GM20431 (cell line): Measurements from ENCODE around the gene FBXO31.
"Not testable (repeated sequence)": the region's sequence is repeated elsewhere in the genome, so short reads cannot be mapped to it uniquely, and the experiment has no call there.

ENCODE experiments used
- in situ Hi-C: fragments of 300-500 bp; cut with MseI, MboI; formaldehyde crosslinking; loops from one replicate; pipeline ENCODE4 v1.15.0; 2020; ENCODE audit warnings: low sequenced_read_pairs; ENCODE audit not compliant: unreplicated experiment

The FBXO31 gene

DNA sequence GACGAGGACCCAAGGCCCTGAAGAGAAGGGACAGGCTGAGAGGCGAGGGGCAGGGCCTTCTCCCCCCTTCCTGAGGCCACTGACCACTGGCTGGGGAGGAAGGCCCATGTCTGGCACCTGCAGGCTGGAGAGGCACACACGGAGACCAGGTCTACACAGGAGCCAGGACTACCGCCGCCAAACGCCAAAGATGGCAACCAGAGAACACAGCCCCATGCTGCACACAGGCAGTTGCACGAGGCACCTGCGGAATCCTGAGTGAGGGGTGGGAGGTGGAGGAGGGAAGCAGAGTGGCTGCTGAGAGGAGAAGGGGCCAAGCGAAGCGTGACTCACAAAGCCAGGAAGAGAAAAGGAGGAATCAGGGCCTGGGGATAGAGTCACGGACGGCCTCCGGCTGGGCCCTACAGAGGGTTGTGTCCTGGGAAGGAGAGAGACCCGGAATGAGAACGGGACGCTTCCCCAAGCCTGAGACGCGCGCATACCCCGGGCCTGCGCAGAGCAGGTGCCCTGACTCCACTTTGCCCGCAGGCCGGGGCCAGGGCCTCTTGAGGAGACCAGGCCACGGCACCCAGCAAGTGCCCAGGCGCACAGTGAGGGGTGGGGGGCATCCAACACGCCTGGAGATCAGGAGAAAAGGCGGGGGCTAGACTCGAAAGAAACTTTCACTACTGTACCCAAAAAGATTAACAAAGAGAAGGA is 37.7 kb downstream of the FBXO31 start:
- in situ Hi-C loops, result no loop called here

DNA sequence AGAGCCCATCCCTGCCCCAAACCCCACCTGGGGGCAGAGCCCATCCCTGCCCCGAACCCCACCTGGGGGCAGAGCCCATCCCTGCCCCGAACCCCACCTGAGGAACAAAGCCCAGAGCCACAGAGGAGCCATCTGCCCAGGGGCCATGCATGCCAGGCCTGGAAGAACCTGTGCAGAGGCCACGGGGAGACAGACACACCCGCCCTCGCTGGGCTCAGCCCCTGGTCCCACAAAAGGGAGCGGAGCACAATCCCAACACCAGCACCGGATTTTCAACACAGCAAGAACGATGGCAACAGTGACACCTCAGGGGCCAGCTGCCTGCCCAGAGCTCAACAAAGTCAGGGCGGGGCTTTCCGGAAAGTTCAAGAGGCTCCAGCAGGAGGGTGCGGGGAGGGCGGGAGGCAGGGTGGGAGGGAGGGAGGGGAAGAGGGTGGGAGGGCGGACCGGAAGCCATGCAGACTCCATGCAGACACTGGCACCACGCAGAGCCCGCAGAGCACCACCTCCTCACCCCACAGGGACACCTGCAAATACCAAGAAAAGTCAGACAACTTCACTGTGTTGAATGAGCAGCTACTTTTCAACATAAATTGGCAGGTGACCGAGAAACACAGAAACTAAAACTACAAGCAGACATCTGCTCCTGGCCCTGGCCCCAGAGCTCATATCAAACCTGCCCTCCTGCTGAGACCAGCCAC is 38.5 kb downstream of the FBXO31 start:
- in situ Hi-C loops, result no loop called here

DNA sequence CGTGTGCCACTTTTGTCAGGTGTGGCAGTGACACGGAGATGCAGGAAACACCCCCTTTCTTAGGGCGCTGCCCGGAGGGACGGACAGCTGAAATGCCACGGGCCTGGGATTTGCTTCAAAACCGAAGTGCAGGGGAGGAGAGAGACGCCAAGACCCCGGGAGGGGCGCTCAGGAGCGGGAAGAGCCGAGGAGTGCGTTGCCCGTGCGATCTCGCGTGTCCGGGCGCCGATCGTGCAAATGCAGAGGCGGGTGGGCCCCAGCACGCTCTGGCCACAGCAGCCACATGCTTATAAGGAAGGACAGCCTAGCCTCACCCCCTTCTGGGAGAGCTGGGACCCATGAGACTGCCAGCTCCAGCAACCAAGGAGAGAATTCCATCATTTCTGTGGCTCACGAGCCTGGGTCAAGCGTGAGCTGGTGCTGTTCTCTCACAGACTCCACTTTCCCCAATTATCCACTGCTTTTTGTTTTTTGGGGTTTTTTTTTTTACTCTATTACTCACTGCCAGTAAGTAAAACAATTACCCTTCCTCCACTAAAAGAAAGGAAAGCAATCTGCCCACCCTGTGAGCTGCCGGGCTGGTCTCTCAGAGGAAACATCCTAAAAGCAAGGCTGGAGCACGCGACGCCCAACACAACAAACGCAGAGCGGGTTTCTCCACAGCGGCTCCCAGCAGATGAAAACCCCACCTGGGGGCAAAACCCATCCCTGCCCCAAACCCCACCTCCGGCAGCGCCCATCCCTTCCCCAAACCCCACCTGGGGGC is 39.2 kb downstream of the FBXO31 start:
- in situ Hi-C loops, result no loop called here

DNA sequence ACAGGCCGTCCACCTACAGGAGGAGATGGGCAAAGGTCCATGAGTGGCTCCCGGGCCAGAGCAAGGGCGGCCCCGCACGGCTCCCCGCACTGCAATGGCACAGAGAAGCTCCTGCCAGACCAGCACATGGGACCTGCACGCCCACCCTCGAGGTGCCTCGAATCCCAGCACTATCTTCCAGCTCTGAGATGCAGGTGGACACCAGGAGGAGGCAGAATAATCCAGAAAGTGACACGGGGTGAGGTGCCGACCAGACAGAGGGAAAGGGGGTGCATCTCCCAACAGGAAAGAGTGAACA is 39.9 kb downstream of the FBXO31 start:
- in situ Hi-C loops, result no loop called here

DNA sequence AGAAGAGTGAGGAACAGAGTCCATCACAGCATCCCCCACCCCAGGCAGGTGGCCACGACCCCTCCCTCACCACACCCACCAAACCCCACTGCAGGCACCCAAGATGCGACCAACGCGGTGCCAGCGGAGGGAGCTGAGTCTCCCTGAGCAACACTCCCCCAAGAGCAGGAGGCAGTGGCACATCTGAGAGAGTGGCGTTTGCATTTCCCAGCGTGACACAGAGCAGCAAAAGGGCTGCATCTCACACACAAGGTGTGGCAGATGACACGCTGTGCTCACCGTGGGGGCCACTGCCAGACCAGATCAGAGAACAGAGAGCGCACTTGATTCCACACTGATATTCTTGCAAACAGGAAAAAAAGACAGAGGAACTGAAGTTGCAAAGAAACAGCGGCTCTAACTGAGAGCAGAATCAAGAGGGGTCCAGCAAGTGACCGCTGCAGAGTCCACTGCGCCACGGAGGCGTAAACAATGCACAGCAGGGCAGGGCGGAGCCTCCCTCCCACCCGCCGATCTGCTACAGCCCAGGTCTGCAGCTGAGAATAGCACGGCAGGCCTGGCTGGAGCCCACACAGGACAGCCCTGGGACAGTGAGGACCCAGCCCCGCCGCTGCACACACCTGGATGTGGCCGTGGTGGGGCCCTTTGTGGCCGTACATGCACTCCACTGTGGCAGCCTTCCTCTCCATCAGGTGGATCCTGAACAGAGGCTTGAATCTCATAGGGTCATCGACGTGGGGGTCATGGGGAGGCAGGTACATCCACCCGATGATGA is 40.4 kb downstream of the FBXO31 start:
- in situ Hi-C loops, result no loop called here

DNA sequence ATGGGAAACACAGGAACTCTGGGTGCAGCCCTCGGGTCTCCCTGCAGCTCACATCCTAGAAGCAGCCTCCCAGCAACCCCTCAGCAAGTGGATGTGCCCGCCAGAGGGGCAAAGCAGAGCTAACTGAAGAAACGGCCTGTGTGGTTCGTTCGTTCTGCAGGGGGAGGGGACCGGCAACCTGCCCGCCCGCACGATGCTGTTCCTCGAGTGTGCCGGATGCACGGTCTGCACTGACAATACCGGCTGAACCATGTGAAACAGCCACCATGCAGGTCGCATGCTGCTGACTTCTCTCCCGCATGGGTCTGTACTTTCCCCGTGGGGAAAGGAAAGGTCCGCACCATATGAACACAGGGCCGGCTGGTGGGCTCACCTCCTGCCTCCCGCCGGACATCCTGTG is 41.1 kb downstream of the FBXO31 start:
- in situ Hi-C loops, result no loop called here

DNA sequence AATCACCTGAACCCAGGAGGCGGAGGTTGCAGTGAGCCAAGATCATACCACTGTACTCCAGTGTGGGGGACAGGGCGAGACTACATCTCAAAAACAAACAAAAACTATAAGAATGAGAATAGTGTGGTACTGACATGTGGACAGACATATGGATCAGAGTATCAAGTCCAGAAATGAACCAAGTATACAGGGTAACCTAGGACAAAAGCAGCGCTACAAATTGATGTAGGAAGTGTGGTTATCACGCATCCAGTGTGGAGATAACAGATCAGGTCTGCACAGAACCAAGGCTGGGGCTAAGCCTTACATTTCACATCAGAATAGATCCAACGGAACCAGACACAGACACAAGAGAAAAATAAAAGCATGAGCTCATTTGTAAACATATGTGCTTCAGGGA is 43.4 kb downstream of the FBXO31 start:
- in situ Hi-C loops, result no loop called here

DNA sequence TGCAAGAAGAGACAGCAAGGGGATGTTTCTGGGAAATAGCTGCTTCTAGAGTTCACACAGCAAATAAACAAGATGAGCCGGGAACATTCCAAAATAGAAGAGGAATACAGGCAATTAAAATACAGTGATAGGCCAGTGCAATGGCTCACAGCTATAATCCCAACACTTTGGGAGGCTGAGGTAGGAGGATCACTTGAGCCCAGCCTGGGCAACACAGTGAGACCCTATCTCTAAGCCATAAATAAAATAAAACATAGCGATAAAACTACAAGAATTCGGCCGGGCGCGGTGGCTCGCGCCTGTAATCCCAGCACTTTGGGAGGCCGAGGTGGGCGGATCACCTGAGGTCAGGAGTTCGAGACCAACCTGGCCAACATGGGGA is 43.9 kb downstream of the FBXO31 start:
- in situ Hi-C loops, result not testable (repeated sequence)

DNA sequence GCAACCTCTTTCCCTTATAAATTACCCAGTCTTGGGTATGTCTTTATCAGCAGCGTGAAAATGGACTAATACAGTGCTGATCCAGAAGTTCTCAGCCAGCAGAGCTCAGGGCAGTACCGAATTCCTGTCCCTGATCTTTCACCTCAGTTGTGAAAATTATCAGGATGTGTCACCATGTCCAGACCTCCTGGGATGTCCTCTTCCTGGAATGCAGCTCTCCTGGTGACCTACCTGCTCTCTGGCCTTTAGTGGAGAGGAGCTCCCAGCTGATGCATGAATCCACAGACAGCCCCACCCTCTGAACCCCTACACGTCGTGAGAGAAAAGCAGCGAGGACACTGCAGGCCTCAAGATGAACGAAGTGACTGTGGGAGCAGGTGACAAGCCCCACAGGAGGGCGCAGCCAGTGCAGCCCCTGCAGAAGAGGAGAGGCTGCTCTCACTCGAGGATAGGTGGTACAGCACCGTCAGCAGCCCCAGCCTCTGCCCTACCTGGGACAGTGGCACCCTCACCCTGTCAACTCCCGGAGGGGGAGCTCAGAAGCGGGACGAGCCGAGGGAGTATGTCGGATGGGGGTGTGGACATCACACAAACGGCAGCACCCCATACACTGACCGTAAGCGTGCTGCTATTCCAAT is 44.4 kb downstream of the FBXO31 start:
- in situ Hi-C loops, result no loop called here

DNA sequence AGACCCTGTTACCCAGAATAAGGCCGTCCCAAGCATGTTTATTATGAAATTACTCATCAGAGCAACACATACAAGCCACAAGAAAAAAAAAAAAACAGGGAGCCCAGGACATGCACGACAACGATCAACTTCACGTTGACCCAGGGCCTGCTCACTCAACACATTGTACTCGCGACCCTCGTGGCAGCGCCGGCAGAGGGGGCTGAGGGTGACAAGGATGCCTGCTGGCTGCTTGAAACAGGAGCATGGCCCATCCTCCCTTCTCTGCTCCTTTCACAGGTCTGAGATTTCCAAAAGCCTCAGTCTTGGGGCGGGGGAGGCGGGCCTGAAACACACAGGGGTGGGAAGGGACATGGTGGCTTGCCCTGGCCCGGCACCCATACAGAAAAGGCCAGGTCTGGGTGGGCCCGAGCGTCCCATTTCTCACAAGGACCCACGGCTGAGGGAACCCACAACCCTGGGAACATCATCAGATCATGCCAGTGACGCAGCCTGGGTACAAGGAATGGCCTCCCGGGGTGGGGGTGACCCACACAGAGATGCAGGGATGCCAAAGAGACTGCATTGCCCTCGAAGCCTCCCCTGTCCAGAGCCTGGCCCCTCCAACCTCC is 45.3 kb downstream of the FBXO31 start:
- in situ Hi-C loops, result no loop called here

DNA sequence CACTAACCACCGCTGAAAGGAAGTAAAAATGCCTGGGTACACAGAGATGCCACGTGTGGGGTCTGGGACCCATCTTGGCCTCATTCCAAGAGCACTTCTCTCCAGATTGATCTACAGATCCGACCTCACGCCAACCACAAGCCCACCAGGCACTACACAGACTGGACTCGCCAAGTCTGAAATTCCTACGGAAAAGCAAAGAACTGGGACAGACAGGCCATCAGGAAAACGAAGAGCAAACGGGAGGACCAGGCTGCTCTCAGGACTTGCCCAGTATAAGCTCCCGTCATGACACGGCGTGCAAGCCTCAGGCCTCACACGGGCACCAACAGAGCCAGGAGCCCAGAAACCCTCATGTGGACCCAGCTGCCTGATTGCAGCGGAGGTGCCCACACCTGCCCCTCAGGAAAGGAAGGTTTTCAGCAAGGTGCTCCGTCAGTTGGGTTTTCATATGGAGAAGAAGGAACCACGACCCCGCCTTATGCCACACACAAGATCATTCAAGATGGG is 46.3 kb downstream of the FBXO31 start:
- in situ Hi-C loops, result no loop called here

DNA sequence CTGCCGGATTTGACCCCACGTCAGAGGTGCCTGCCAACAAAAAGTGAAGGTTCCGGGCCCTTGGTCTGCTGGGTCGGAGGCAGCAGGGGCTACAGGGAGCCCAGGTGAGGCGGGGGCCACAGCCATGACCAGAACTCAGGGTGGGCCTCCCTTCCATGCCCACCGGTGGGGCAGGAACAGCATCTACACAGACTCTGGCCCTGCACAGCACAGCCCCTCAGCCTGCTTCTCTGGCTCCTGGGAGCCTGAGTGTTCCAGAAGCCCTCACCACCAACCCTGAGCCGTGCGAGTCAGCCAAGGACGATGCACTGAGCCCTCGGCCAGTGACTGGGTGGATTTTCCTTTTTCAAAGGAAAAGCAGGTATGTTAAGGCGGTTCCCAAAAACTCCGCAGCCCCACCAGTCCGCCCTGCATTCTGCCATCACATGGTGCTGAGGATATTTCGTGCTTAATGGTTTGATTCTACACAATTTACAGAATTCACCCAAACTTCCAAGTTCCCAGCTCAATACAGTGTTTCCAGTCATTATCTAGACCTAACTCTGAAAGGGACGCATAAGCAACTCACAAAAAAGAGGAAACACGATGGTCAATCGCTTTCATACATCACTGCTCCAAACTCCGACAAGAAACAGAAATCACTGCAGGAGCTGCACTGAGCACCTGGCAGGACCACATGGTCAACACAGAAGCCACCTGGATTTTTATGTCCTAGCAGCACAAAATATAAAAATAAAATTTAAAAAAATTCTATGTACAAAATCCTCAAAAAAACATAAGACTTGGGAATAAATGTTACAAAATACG is 46.9 kb downstream of the FBXO31 start:
- in situ Hi-C loops, result no loop called here

DNA sequence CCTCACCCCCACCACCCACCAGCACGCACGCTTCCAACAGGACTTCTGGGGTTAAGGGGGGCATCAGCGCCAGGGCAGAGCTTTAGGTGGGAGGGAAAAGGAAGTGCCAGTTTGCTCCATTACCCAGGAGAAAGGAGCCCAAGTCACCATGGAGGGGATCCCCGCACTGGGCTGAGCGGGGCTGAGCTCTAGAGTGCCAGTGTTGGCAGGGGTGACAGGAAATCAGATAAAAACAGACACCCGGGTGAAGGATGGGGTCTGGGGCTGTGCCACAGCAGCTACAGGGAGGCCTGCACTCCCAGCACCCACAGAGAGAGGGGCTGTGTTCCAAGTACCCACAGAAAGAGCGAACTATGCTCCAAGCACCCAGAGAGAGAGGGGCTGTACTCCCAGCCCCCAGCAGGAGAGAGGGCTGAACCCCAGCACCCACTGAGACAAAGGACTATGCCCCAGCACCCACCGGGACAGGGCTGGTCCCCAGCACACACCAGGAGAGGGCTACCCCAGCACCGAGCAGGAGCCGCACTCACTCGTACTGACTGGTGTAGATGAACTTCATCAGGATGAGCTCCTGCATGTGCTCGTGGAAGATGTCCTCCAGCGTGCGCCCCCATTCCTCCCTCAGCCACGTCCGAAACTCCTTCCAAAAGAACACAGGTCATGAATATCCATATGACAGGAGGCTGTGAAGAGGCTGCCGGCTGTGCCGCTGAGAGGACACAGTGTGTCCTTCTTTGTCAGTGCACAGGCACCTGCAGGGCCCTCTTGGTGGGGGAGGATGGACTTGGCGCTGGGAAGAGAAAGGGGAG is 47.7 kb downstream of the FBXO31 start:
- in situ Hi-C loops, result no loop called here

DNA sequence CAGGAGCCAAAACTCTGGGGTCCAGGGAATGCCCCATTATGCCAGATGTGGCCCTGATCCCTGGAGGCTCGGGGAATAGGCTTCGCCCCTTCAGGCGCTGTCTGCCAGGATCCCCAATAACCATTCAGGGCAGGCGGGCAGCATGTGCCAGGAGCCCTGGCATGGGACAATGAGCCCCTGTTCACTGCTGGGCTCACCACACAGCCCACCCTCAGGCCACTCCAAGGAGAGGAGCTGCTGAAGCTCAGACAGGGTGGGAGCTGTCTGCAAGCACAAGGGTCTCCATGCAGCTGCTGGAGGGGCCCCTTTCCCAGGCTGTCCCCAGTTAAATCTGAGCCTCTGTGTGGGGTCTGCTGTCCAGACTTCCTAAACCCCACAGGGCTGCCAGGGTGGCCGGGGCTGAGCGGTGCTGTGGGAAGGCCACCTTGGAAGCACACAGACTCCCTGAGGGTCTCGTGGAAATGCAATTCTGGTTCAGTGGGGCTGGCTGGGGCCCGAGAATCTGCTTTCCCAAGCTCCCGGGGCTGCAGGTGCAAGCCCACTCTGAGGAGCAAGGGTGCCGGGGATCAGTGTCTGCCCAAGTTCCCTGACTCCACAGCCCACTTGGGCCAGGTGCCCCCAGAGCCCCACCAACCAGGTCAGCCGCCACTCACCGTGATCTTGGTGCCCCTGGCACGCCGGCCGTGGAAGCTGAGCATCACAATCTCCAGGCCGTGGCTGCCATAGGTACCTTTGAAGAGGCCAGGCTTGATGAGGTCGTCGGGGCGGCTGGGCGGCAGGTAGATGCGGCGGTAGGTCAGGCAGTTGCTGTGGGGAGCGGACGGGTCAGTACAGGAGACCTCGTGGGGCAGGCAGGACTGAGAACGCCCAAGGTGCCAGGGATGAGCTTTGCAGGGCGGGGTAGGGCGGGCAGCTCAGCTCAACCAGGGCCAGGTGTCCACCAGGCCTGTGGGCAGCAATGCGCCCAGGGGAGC is 48.6 kb downstream of the FBXO31 start:
- in situ Hi-C loops, result no loop called here

DNA sequence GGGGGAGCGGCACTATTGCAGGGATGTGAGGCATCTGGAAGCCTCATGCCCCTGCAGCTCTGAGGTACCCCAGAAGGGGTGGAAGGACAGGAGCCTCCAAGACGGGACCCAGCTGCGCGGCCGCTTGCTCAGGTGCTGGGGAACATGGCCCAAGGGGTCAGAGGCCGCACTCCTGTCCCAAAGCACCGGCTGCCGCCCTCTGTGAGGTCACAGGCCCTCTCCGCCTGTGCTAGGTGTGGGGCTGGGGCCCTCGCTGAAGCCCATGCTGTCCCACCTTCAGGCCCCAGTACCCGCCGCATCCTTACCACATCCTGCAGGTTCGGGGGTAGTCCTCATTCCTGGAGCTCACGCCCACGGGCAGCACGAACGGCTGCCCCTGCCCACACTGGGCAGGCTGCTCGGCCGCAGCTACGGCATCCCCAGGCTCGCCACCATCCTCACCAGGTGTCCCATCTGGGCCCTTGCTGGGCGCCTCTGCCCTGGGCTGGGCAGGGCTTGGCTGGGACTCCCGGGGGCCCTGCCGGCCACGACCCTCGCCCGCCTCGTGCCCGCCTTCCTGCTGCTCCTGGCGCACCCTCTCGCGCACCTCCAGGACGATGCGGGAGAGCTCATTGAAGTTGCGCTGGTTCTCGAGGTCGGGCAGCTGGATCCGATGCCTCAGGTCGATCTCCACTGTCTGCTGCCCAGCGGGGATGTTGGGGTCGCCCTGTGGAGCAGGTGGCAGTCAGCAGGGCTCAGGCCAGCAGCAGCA is 49.8 kb downstream of the FBXO31 start:
- in situ Hi-C loops, result no loop called here

DNA sequence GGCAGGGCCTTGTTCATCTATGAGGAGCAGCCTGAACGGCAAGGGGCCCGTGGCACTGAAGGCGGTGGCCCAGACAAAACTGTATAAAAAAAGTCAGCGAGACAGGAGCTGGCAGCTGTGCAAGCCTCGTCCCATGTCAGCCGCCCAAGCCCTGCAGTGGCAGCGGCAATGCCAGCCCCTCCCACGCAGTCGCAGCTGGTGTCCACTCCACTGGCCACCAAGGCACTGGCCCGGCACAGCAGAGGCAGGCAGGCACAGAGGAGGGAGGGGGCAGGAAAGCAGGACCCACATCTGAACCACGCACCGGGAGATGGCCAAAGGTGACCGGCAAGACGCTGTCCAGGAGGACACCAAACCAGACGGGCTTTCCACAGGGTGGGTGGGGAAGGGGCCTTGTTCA is 50.5 kb downstream of the FBXO31 start:
- in situ Hi-C loops, result no loop called here
